GM21423 (cell line): ENCODE measurements around the gene ABHD17C.
"Not testable (repeated sequence)": the region's sequence is repeated elsewhere in the genome, so short reads cannot be mapped to it uniquely, and the experiment has no call there.

Experiments used
- ATAC-seq: cut with Tn5 transposase; IDR thresholded peaks from one replicate; pipeline ENCODE4 v1.9.1; 2021; ENCODE audit warnings: mild to moderate bottlenecking, moderate library complexity; ENCODE audit not compliant: unreplicated experiment

The ABHD17C gene

GRCh38 chr15:80760960-80761359 lies 65.8 kb downstream of the ABHD17C start:
- ATAC-seq = no peak

GRCh38 chr15:80761754-80762153 lies 66.6 kb downstream of the ABHD17C start:
- no peak for ATAC-seq

GRCh38 chr15:80763235-80763634 lies 68.1 kb downstream of the ABHD17C start:
- ATAC-seq = not testable (repeated sequence)

- ATAC-seq = no peak
Observed at GRCh38 chr15:80764535-80764934, 69.4 kb downstream of the ABHD17C start.

GRCh38 chr15:80766275-80766674 lies 71.2 kb downstream of the ABHD17C start:
- ATAC-seq = no peak

DNA sequence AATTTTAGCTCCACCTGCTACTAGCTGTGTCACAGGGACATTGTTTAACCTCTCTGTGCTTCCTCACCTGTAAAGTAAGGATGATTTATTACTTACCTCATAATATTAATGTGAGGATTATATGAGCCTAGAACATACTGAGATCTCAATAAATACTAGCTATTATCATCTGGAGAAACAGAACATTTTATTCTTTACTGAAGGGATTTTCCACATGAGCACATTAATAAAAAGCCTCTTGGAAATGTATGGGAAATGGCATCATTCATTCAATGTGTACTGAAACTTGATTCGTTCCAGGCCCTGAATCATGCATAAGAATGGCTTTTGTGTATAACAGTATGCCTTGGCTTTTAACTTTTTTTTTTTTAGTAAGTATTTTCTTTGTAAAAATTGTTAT lies 73.0 kb downstream of the ABHD17C start:
- no peak for ATAC-seq

- ATAC-seq = no peak
Observed at GRCh38 chr15:80769153-80769828, 74.2 kb downstream of the ABHD17C start.

GRCh38 chr15:80769829-80770705 lies 75.0 kb downstream of the ABHD17C start:
- no peak for ATAC-seq

- ATAC-seq = no peak
Observed at GRCh38 chr15:80773122-80773551, 78.0 kb downstream of the ABHD17C start.

DNA sequence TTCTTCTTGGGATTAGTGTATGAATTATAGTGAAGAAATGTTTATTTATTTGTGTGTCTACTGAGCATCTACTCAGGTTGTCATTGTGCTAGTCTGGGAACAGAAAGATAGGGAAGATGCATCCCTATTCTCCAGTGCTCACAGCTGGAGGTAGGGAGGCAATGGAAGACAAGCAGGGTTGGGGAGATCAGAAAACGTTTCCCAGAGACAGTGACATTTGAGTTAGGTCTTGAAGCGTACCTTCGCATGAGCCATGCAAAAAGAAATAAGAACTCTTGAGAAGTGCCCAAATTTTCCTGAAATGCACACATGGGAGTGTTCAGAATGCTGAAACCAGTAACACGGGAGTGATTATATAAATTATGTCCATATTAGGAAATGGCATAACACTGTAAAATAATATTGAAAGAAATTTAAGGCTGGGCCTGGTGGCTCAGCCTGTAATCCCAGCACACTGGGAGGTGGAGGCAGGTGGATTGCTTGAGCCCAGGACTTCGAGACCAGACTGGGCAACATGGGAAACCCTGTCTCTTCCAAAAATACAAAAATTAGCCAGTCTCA lies 78.8 kb downstream of the ABHD17C start:
- no peak for ATAC-seq

DNA sequence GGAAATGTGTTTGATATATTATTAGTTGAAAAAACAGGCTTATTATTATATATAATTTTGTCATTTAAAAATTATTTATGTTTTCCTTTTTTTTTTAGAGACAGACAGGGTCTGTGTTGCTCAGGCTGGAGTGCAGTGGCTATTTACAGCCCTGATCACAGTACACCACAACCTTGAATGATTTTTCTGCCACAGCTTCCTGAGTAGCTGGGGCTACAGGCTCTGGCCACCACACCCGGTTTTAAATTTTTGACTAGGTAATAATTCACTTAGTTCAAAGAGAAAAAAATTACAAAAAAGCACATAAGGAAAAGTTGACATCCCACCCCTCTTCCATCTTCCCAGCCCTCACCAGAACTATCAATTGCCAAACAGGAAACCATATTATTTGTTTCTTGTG lies 79.4 kb downstream of the ABHD17C start:
- no peak for ATAC-seq

DNA sequence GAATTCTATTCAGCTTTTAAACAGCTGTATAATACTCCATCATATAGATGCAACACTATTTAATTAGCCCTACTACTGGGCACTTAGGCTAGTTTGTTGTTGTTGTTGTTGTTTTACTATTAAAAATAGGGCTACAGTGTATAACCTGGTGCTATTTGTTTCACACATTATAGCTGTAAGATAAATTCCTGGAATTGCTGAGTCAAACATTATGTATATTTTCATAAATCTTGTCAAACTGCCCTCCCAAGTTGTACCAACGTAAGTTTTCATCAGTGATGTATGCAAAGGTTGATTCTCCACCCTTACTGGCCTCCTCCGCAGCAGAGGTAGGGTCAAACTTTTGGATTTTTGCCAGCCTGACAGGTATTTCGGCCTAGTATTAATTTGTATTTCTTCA lies 80.2 kb downstream of the ABHD17C start:
- ATAC-seq = no peak

DNA sequence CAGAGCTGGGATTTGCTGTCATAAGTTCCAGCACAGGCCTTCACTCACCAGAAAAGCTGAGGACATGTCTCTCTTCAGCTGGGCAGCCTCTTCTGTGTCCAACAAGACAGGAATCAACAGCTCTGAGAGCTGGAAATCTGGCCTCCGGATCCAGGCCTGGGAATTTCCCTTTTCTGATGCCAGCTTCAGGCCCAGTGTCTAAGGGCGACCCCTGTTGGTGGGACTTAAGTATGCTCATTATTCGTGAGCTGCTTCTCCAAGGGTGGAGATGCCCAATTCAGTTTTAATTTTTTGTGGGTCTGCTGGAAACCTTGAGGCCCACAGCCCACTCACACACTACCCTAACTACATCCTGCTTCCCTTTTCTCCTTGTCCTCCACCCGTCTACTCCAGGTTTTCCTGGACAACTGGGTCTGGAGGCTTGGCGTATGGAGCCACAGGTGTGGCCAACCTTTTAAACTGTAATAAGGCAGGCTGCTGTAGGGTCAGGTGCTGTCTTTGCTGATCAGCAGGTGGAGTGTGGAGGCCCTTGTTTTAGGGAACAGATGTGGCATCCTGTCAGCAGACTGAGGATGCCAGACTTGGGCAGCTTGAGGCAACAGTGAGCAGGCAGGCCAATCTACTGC lies 81.4 kb downstream of the ABHD17C start:
- no peak for ATAC-seq

- no peak for ATAC-seq
Observed at GRCh38 chr15:80777137-80777536, 82.0 kb downstream of the ABHD17C start.

- ATAC-seq = no peak
Observed at GRCh38 chr15:80777826-80778620, 82.9 kb downstream of the ABHD17C start.

- no peak for ATAC-seq
Observed at GRCh38 chr15:80778621-80778963, 83.5 kb downstream of the ABHD17C start.

DNA sequence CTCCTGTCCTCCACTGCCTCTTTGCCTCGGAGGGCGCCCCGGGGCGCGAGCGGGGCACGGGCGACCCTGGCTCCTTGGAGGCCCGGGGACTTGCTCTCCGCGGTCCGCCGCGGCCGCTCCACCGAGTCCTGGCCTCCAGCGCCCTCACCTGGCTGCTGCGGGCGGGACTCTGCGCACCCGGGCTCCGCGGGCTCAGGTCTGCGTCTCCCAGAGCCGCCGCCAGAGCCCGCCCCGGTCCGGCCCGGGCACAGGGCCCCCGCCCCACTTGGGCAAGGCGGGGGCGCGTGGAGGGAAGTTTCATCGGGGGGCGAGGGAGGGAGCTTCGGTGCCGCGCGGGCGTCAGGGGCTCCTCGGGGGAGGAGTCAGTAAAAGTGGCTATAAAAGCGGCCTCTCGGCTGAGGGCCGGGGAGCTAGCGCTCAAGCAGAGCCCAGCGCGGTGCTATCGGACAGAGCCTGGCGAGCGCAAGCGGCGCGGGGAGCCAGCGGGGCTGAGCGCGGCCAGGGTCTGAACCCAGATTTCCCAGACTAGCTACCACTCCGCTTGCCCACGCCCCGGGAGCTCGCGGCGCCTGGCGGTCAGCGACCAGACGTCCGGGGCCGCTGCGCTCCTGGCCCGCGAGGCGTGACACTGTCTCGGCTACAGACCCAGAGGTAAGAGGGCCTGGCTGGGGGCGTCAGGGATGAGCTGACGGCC lies 84.0 kb downstream of the ABHD17C start, which contains the start of gene CEMIP:
Gene CEMIP (plus strand): TSS at position 407 of the 694 bp plus-strand sequence. CDS start 94,510 bp downstream, outside the sequence.
- ATAC-seq = no peak

DNA sequence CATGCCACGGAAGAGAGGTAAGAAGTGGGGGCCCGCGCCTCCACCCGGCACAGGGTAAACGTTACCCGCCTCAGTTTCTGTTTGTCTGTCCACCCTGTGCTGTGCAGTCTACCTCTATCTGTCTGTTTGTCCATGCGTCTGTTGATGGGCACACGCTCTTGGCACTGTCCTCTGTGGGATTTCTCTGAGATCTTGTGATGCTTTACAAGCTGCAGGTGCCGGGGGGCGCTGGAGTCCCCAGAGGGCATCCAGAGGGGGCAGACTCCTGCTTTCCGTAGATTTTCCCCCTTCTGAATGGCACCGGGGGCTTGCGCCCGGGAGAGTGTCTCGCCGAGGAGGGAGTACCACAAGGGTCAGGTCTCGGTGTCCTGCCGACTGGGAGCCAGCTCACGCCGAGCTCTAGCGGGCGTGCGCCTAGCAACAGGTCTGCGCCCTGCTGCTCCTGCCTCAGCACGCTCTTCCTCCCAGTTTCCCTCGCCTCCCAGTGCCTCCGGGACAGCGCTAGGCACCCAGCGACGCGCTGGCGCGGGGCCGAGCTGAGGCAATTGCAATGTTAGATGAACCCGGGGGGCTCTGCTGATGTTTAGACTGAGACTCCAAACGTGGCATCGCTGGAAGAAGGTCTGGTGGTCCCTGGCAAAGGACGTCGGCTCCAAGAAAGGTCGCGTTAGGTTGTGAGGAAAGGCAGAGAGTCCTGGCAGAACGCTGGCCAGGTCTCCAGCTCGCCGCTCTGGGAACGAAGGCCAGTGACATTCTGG lies 84.7 kb downstream of the ABHD17C start:
- ATAC-seq = no peak
